IgD-negative memory B cell (primary cell): ENCODE data around the gene GAP43. TPM values are rescaled to one million over a fixed set of nuclear protein-coding genes. Genes with fewer than 3 reads are reported as not detected.

Experiments used
- H3K27ac Mint-ChIP-seq, 3 donors: one replicate each; pipeline ENCODE4 v1.8.0; 2020 to 2022; ENCODE audit warnings: mild to moderate bottlenecking in 3 of 3, mixed read lengths in 3 of 3, moderate library complexity in 1 of 3
- H3K27me3 Mint-ChIP-seq: one replicate; pipeline ENCODE4 v1.8.0; 2021; ENCODE audit warnings: mixed read lengths
- H3K36me3 Mint-ChIP-seq: one replicate; pipeline ENCODE4 v1.8.0; 2020; ENCODE audit warnings: mild to moderate bottlenecking, mixed read lengths
- H3K4me1 Mint-ChIP-seq, 3 donors: one replicate each; pipeline ENCODE4 v1.8.0; 2020 to 2022; ENCODE audit warnings: mixed read lengths in 3 of 3, mild to moderate bottlenecking in 1 of 3
- H3K4me3 Mint-ChIP-seq, 4 donors: one replicate each; pipeline ENCODE4 v1.8.0; 2020 to 2022; ENCODE audit warnings: mild to moderate bottlenecking in 4 of 4, mixed read lengths in 4 of 4, moderate library complexity in 3 of 4
- H3K9me3 Mint-ChIP-seq, 3 donors: one replicate each; pipeline ENCODE4 v1.8.0; 2020 to 2021; ENCODE audit warnings: mixed read lengths in 3 of 3, mild to moderate bottlenecking in 1 of 3
- polyA plus RNA-seq: library from polyadenylated mRNA; unstranded; fragments of 300-500 nt; fragmentation: Illumina TruSeq; gene quantifications from one replicate; pipeline ENCODE4 v1.2.3, GENCODE V29; 2021

Gene GAP43
- polyA plus RNA-seq, 1 donor from 2014 or later, result not detected

- H3K27me3 Mint-ChIP-seq, result no peaks in the 10 kb centered on the region
- no peak overlapping the region for H3K4me3 Mint-ChIP-seq
- no peaks in the 10 kb centered on the region for H3K36me3 Mint-ChIP-seq
- no peaks in the 10 kb centered on the region for H3K9me3 Mint-ChIP-seq
- no peak overlapping the region for H3K27ac Mint-ChIP-seq
- peaks cover 0 to 7% (median 3%) of the 10 kb centered on the region in 3 donors for H3K4me1 Mint-ChIP-seq
Measured at GRCh38 chr3:115666081-115666480, 42.8 kb downstream of the GAP43 start.

GRCh38 chr3:115666920-115667737 is 43.8 kb downstream of the GAP43 start:
- Mint-ChIP-seq H3K4me1 (peaks cover 0 to 8% (median 3%) of the 10 kb centered on the region in 3 donors), H3K36me3 (no peaks in the 10 kb centered on the region), H3K27ac (peak overlapping the region in 1 of 3 donors; percentile 9), H3K27me3 (no peaks in the 10 kb centered on the region), H3K9me3 (no peaks in the 10 kb centered on the region), H3K4me3 (no peak overlapping the region)

- Mint-ChIP-seq H3K4me1 (peaks cover 0 to 9% (median 5%) of the 10 kb centered on the region in 3 donors), H3K27me3 (no peaks in the 10 kb centered on the region), H3K36me3 (no peaks in the 10 kb centered on the region), H3K27ac (peak overlapping the region in 1 of 3 donors; percentile 9), H3K9me3 (no peaks in the 10 kb centered on the region), H3K4me3 (no peak overlapping the region)
Measured at GRCh38 chr3:115667738-115668065, 44.4 kb downstream of the GAP43 start.

- Mint-ChIP-seq H3K4me1 (peaks cover 0 to 9% (median 3%) of the 10 kb centered on the region in 3 donors), H3K27me3 (no peaks in the 10 kb centered on the region), H3K27ac (no peak overlapping the region), H3K36me3 (peaks cover 2% of the 10 kb centered on the region), H3K9me3 (no peaks in the 10 kb centered on the region), H3K4me3 (no peak overlapping the region)
Measured at GRCh38 chr3:115670911-115671310, 47.6 kb downstream of the GAP43 start.

GRCh38 chr3:115671761-115672455 is 48.6 kb downstream of the GAP43 start:
- Mint-ChIP-seq H3K4me3 (peak overlapping the region in 1 of 4 donors; percentile 58), H3K27me3 (no peaks in the 10 kb centered on the region), H3K27ac (no peak overlapping the region), H3K36me3 (peaks cover 2% of the 10 kb centered on the region), H3K4me1 (peaks cover 0 to 9% (median 3%) of the 10 kb centered on the region in 3 donors), H3K9me3 (no peaks in the 10 kb centered on the region)

GRCh38 chr3:115673881-115674280 is 50.6 kb downstream of the GAP43 start:
- H3K27me3 Mint-ChIP-seq, result no peaks in the 10 kb centered on the region
- H3K27ac Mint-ChIP-seq, result no peak overlapping the region
- H3K4me1 Mint-ChIP-seq, result peaks cover 0 to 4% (median 3%) of the 10 kb centered on the region in 3 donors

GRCh38 chr3:115676336-115676735 is 53.0 kb downstream of the GAP43 start:
- Mint-ChIP-seq H3K4me3 (no peak overlapping the region), H3K27ac (no peak overlapping the region), H3K9me3 (no peaks in the 10 kb centered on the region), H3K36me3 (peaks cover 4% of the 10 kb centered on the region), H3K4me1 (peaks cover 0 to 4% (median 3%) of the 10 kb centered on the region in 3 donors), H3K27me3 (peaks cover 2% of the 10 kb centered on the region)

More at GRCh38 chr3:115673881-115674280, 50.6 kb downstream of the GAP43 start:
- Mint-ChIP-seq H3K36me3 (peaks cover 2% of the 10 kb centered on the region), H3K4me3 (no peak overlapping the region), H3K9me3 (no peaks in the 10 kb centered on the region)

GRCh38 chr3:115680803-115681345 is 57.6 kb downstream of the GAP43 start:
- no peaks in the 10 kb centered on the region for H3K9me3 Mint-ChIP-seq
- no peak overlapping the region for H3K4me3 Mint-ChIP-seq
- no peaks in the 10 kb centered on the region for H3K4me1 Mint-ChIP-seq
- H3K27ac Mint-ChIP-seq, result no peak overlapping the region
- peaks cover 5% of the 10 kb centered on the region for H3K27me3 Mint-ChIP-seq
- H3K36me3 Mint-ChIP-seq, result peaks cover 3% of the 10 kb centered on the region

GRCh38 chr3:115681736-115682135 is 58.4 kb downstream of the GAP43 start:
- Mint-ChIP-seq H3K9me3 (no peaks in the 10 kb centered on the region), H3K27me3 (peaks cover 5% of the 10 kb centered on the region), H3K4me3 (no peak overlapping the region), H3K27ac (no peak overlapping the region), H3K36me3 (peaks cover 2% of the 10 kb centered on the region), H3K4me1 (no peaks in the 10 kb centered on the region)

- H3K9me3 Mint-ChIP-seq, result no peaks in the 10 kb centered on the region
- peaks cover 5% of the 10 kb centered on the region for H3K27me3 Mint-ChIP-seq
- H3K36me3 Mint-ChIP-seq, result peaks cover 2% of the 10 kb centered on the region
- no peaks in the 10 kb centered on the region for H3K4me1 Mint-ChIP-seq
- no peak overlapping the region for H3K27ac Mint-ChIP-seq
- no peak overlapping the region for H3K4me3 Mint-ChIP-seq
Measured at GRCh38 chr3:115683305-115683704, 60.0 kb downstream of the GAP43 start.

- peaks cover 5% of the 10 kb centered on the region for H3K27me3 Mint-ChIP-seq
- H3K27ac Mint-ChIP-seq, result no peak overlapping the region
- H3K36me3 Mint-ChIP-seq, result peaks cover 2% of the 10 kb centered on the region
- H3K4me1 Mint-ChIP-seq, result no peaks in the 10 kb centered on the region
- H3K4me3 Mint-ChIP-seq, result no peak overlapping the region
- H3K9me3 Mint-ChIP-seq, result no peaks in the 10 kb centered on the region
Measured at GRCh38 chr3:115683773-115684172, 60.5 kb downstream of the GAP43 start.

- Mint-ChIP-seq H3K9me3 (no peaks in the 10 kb centered on the region), H3K27me3 (peaks cover 5% of the 10 kb centered on the region), H3K4me3 (no peak overlapping the region), H3K27ac (no peak overlapping the region), H3K4me1 (no peaks in the 10 kb centered on the region), H3K36me3 (no peaks in the 10 kb centered on the region)
Measured at GRCh38 chr3:115685097-115685496, 61.8 kb downstream of the GAP43 start.

GRCh38 chr3:115687721-115688120 is 64.4 kb downstream of the GAP43 start:
- Mint-ChIP-seq H3K27ac (no peak overlapping the region), H3K4me1 (peaks cover 0 to 1% (median under 1%) of the 10 kb centered on the region in 3 donors), H3K36me3 (no peaks in the 10 kb centered on the region), H3K4me3 (no peak overlapping the region), H3K27me3 (no peaks in the 10 kb centered on the region), H3K9me3 (no peaks in the 10 kb centered on the region)

- Mint-ChIP-seq H3K36me3 (no peaks in the 10 kb centered on the region), H3K27ac (no peak overlapping the region), H3K27me3 (no peaks in the 10 kb centered on the region)
Measured at GRCh38 chr3:115688418-115688817, 65.1 kb downstream of the GAP43 start.

GRCh38 chr3:115689928-115690327 is 66.6 kb downstream of the GAP43 start:
- Mint-ChIP-seq H3K9me3 (no peaks in the 10 kb centered on the region), H3K27ac (no peak overlapping the region), H3K4me3 (no peak overlapping the region), H3K4me1 (peaks cover 0 to 4% (median 1%) of the 10 kb centered on the region in 3 donors), H3K27me3 (no peaks in the 10 kb centered on the region), H3K36me3 (no peaks in the 10 kb centered on the region)

More at GRCh38 chr3:115688418-115688817, 65.1 kb downstream of the GAP43 start:
- no peak overlapping the region for H3K4me3 Mint-ChIP-seq
- H3K4me1 Mint-ChIP-seq, result peaks cover 0 to 4% (median 1%) of the 10 kb centered on the region in 3 donors
- no peaks in the 10 kb centered on the region for H3K9me3 Mint-ChIP-seq
